Stimulated activated CD8-positive, alpha-beta memory T cell treated with anti-CD3 and anti-CD28 coated beads, Interleukin-7, amount 100 ng/mL, for 24 hours (primary cell): ENCODE results near the gene MAGI1.

ENCODE experiments used
- DNase-seq: peaks from one replicate; pipeline ENCODE4 v3.0.0-alpha.2; 2020; ENCODE audit warnings: low read depth

The MAGI1 gene

GRCh38 chr3:65351753-65352152, 687.0 kb downstream of the MAGI1 start:
- DNase-seq = no peak

- DNase-seq = no peak
Observed at GRCh38 chr3:65350801-65351476, 687.8 kb downstream of the MAGI1 start.

- no peak for DNase-seq
Observed at GRCh38 chr3:65348398-65348995, 690.2 kb downstream of the MAGI1 start.

- no peak for DNase-seq
Observed at GRCh38 chr3:65347166-65347565, 691.6 kb downstream of the MAGI1 start.

- no peak for DNase-seq
Observed at GRCh38 chr3:65344846-65345245, 693.9 kb downstream of the MAGI1 start.

- DNase-seq = no peak
Observed at GRCh38 chr3:65344444-65344843, 694.3 kb downstream of the MAGI1 start.

- DNase-seq = no peak
Observed at GRCh38 chr3:65343736-65344135, 695.0 kb downstream of the MAGI1 start.

GRCh38 chr3:65343026-65343425, 695.7 kb downstream of the MAGI1 start:
- DNase-seq = no peak

GRCh38 chr3:65342084-65342683, 696.5 kb downstream of the MAGI1 start:
- DNase-seq = no peak

GRCh38 chr3:65339192-65339740, 699.5 kb downstream of the MAGI1 start:
- no peak for DNase-seq

GRCh38 chr3:65338571-65338970, 700.1 kb downstream of the MAGI1 start:
- DNase-seq = no peak

- no peak for DNase-seq
Observed at GRCh38 chr3:65335587-65335986, 703.1 kb downstream of the MAGI1 start.

GRCh38 chr3:65334045-65334665, 704.6 kb downstream of the MAGI1 start:
- no peak for DNase-seq

GRCh38 chr3:65331730-65332129, 707.0 kb downstream of the MAGI1 start:
- DNase-seq = no peak

GRCh38 chr3:65330072-65330471, 708.6 kb downstream of the MAGI1 start:
- no peak for DNase-seq

- DNase-seq = no peak
Observed at GRCh38 chr3:65328148-65328547, 710.6 kb downstream of the MAGI1 start.

GRCh38 chr3:65326574-65326973, 712.1 kb downstream of the MAGI1 start:
- DNase-seq = no peak

- no peak for DNase-seq
Observed at GRCh38 chr3:65322910-65323309, 715.8 kb downstream of the MAGI1 start.

GRCh38 chr3:65318231-65318630, 720.5 kb downstream of the MAGI1 start:
- no peak for DNase-seq

- no peak for DNase-seq
Observed at GRCh38 chr3:65314916-65315315, 723.8 kb downstream of the MAGI1 start.

GRCh38 chr3:65314269-65314668, 724.4 kb downstream of the MAGI1 start:
- DNase-seq = no peak

- DNase-seq = no peak
Observed at GRCh38 chr3:65313666-65314065, 725.1 kb downstream of the MAGI1 start.

- no peak for DNase-seq
Observed at GRCh38 chr3:65305836-65306235, 732.9 kb downstream of the MAGI1 start.
